Measurements from ENCODE around the gene UBE2E2.

DNA sequence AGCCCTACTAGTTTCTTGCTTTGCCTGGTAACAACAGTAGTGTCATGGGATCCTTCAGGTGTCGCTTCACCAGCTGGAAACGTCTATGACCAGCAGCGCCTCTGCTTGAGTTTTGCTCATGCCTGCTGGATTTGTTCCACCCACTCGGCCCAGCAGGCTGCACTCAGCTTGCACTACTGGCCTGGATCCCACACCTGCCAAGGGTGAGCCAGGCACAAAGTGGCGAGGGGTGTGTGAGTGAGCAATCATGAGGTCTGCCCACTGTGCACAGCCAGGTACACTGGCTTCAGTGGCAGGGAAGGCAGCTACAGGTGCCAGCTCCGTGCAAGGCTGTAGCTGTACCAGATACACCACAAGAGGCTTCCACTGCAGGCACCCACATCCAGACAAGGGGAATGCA lies 282.8 kb downstream of the UBE2E2 start:
- TF ChIP-seq, protein P1, sequence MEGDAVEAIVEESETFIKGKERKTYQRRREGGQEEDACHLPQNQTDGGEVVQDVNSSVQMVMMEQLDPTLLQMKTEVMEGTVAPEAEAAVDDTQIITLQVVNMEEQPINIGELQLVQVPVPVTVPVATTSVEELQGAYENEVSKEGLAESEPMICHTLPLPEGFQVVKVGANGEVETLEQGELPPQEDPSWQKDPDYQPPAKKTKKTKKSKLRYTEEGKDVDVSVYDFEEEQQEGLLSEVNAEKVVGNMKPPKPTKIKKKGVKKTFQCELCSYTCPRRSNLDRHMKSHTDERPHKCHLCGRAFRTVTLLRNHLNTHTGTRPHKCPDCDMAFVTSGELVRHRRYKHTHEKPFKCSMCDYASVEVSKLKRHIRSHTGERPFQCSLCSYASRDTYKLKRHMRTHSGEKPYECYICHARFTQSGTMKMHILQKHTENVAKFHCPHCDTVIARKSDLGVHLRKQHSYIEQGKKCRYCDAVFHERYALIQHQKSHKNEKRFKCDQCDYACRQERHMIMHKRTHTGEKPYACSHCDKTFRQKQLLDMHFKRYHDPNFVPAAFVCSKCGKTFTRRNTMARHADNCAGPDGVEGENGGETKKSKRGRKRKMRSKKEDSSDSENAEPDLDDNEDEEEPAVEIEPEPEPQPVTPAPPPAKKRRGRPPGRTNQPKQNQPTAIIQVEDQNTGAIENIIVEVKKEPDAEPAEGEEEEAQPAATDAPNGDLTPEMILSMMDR (IDR thresholded peaks at IDR 0.05; ENCODE audit: low read depth, low read length, poor library complexity, severe bottlenecking): no peak
- TF ChIP-seq EZH2phosphoT487 (IDR thresholded peaks at IDR 0.05; ENCODE audit: borderline replicate concordance, low read length): no peak
